GM21723 (cell line): ENCODE measurements around the gene LMAN2.
"Not testable (repeated sequence)": the region's sequence is repeated elsewhere in the genome, so short reads cannot be mapped to it uniquely, and the experiment has no call there.

Experiments used
- ATAC-seq: cut with Tn5 transposase; IDR thresholded peaks from one replicate; pipeline ENCODE4 v1.9.1; 2021; ENCODE audit warnings: mild to moderate bottlenecking, moderate library complexity; ENCODE audit not compliant: unreplicated experiment

LMAN2 gene

GRCh38 chr5:177378884-177379883, 27.7 kb upstream of the LMAN2 start:
- no peak for ATAC-seq

- no peak for ATAC-seq
Measured at GRCh38 chr5:177377851-177378776, 26.6 kb upstream of the LMAN2 start.

- ATAC-seq = no peak
Measured at GRCh38 chr5:177376107-177376506, 24.6 kb upstream of the LMAN2 start.

- not testable (repeated sequence) for ATAC-seq
Measured at GRCh38 chr5:177375516-177375915, 24.0 kb upstream of the LMAN2 start.

GRCh38 chr5:177374211-177374610, 22.7 kb upstream of the LMAN2 start:
- no peak for ATAC-seq

GRCh38 chr5:177373806-177374205, 22.3 kb upstream of the LMAN2 start:
- no peak for ATAC-seq

GRCh38 chr5:177372910-177373309, 21.4 kb upstream of the LMAN2 start:
- no peak for ATAC-seq

- ATAC-seq = no peak
Measured at GRCh38 chr5:177372034-177372896, 20.8 kb upstream of the LMAN2 start.

- ATAC-seq = no peak
Measured at GRCh38 chr5:177371120-177372033, 19.9 kb upstream of the LMAN2 start.

GRCh38 chr5:177370488-177371119, 19.1 kb upstream of the LMAN2 start:
- ATAC-seq = peak; percentile 49

- no peak for ATAC-seq
Measured at GRCh38 chr5:177369645-177370440, 18.4 kb upstream of the LMAN2 start.

GRCh38 chr5:177368869-177369644, 17.6 kb upstream of the LMAN2 start:
- ATAC-seq = no peak

- no peak for ATAC-seq
Measured at GRCh38 chr5:177367981-177368868, 16.8 kb upstream of the LMAN2 start.

- ATAC-seq = no peak
Measured at GRCh38 chr5:177367323-177367848, 15.9 kb upstream of the LMAN2 start.

- no peak for ATAC-seq
Measured at GRCh38 chr5:177366528-177367322, 15.3 kb upstream of the LMAN2 start.
